SKM-1 (cell line): ENCODE data around the gene ZFHX3.
A peak's percentile ranks its signal among the peaks of the same experiment; 100 is the strongest.
"Not testable (repeated sequence)": the region's sequence is repeated elsewhere in the genome, so short reads cannot be mapped to it uniquely, and the experiment has no call there.

Experiments
- DNase-seq: peaks from one replicate; lab custom pipeline; 2025; ENCODE audit not compliant: unreplicated experiment; lab: John Stamatoyannopoulos, UW

The ZFHX3 gene

GRCh38 chr16:73000020-73000906 is 47.7 kb downstream of the ZFHX3 start:
- DNase-seq = no peak

DNA sequence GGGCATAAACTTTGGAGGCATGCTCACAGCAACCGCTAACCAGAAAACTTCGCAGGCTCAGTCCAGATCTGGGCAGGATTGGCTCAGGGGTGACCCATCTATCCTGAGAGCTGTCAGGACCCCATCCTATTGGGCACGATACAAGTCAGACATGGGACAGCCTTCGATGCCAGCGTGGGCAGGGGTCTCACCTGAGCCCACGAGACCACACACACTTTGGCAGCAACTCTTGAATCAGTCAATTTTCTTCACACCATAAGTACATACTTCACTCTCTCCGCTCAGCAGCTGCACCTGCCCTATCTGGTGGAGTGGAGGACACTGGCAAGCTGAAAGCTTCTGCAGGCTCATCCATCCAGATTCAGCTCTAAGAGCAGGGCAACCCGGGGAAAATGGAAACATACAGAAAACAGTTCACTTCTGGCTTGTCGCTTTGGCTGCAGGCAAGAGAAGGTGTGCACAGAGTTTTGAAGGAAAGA is 48.3 kb downstream of the ZFHX3 start:
- no peak for DNase-seq

DNA sequence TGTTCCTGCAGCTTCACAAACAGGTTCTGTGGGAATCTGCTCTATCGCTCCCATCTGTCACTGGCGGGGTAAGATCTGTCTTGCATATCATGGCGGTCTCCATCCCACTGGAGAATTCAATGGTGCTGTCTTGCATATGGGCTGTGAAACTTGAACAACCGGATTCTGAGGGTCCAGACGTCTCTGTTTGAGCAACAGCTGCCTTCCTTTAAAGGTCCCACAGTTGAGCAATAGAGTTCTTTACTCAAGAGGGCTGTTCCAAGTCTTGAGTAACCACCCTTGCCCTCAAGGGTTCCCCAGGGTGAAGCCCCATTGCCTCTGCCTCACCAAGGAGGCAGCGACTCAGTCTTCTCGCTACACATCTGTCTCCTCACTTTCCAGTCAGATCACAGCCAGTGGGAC is 50.8 kb downstream of the ZFHX3 start:
- peak; percentile 59 for DNase-seq

DNA sequence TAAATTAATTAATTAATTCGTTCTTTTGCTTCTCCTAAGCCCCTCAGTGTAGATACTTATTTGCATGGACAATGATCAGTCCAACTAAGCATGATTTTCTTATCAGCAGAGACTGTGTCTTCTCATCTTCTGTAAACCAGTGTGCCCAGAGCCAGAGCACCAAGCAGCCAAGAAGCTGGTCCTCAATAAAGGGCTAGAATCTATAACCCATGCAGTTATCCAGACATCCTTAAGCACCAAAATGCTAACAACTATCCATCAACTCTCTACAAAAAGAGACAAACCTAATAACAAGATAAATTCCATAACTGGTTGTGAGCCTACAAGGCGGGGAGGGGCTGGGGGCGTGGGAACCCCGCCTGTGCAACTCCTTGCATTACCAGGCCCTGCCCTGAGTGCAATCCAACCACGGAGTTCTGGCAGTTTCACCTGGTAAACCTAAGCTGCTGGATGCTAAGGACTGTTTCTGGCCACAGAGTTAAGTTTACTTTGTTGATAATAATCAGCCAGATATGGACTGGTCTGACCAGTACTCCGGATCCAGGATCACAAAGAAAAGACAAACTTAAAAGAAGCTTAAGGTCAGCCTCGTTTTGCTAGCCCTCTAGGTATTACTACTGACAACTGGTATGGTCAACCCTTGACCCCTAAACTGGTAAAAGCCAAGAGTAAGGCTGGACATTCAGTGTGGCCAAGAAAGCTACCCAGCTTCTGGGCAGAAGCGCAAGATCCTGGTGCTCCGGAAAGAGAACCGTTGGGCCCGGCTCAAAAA is 51.5 kb downstream of the ZFHX3 start:
- DNase-seq = no peak

- DNase-seq = not testable (repeated sequence)
Measured at GRCh38 chr16:72995882-72996270, 52.1 kb downstream of the ZFHX3 start.

- DNase-seq = no peak
Measured at GRCh38 chr16:72995151-72995881, 52.6 kb downstream of the ZFHX3 start.

DNA sequence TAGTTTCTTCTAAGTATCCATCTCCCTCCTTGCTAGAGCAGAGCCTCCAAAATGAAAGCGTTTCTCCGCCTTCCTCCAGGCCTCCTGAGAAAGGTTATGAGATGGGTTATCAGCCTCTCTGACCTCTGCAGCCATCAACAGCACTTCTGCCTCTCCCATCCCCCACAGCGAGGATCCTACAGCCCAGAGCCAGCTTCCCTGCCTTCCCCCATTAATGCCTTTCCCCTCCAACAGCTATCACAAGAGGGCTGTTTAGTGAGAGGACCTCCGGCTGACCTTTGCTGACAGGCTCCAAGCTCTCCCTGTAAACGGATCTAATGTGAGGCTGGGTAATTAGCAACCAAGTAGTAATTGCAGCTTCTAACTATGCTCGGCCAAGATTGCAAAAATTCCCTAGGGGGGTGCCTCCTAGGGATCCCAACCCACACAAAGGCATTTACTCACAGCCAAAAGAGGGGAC is 55.8 kb downstream of the ZFHX3 start:
- DNase-seq = no peak

- DNase-seq = no peak
Measured at GRCh38 chr16:72991644-72992043, 56.3 kb downstream of the ZFHX3 start.

DNA sequence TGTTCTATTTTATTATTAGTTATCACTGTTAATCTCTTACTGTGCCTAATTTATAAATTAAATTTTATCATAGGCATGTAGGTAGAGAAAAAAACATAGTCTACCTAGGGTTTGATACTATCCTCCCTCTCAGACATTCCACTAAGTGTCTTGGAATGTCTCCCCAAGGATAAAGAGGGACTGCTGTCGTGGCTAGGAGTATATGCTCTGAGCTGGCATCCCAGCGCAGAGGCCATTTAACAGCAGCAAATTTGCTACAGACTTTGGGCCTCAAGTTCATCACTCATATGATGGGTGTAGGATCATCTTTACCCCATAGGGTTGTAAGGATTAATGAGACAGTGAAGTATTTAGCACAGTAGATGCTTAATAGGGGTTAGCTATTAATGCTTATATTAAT is 56.7 kb downstream of the ZFHX3 start:
- no peak for DNase-seq

DNA sequence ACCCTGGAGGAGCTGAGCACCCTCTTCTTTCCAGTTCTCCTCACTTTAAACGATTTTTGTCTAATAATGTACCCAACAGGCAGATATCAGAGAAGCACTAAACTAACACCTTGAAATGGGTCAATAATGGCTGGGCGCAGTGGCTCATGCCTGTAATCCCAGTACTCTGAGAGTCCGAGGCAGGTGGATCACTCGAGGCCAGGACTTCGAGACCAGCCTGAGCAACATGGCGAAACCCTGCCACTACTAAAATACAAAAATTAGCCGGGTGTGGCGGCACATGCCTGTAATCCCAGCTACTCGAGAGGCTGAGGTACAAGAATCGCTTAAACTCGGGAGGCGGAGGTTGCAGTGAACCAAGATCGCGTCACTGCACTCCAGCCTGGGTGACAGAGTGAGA is 57.4 kb downstream of the ZFHX3 start:
- no peak for DNase-seq

- no peak for DNase-seq
Measured at GRCh38 chr16:72989579-72990551, 58.1 kb downstream of the ZFHX3 start.

GRCh38 chr16:72989203-72989578 is 58.7 kb downstream of the ZFHX3 start:
- DNase-seq = not testable (repeated sequence)

- DNase-seq = no peak
Measured at GRCh38 chr16:72988569-72988968, 59.4 kb downstream of the ZFHX3 start.

- no peak for DNase-seq
Measured at GRCh38 chr16:72987480-72987901, 60.4 kb downstream of the ZFHX3 start.

DNA sequence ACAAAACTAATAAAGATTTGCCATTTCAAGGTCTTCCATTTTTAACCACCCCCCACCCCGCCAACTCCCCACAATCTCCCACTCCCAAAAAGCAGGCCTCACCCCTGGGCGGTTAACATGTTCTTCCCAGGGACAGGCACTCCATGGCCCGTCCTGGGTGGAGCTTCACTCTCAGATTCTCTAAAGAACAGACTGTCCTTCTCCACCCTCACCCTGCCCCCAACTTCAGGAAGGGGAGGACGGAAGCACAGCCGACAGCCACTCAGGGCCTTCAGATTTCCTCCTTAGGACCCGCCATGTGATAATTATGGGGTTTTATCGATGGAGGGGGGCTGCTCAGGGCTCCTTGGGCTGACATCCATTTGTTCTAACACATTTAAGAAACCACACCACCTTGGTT is 61.9 kb downstream of the ZFHX3 start:
- no peak for DNase-seq

DNA sequence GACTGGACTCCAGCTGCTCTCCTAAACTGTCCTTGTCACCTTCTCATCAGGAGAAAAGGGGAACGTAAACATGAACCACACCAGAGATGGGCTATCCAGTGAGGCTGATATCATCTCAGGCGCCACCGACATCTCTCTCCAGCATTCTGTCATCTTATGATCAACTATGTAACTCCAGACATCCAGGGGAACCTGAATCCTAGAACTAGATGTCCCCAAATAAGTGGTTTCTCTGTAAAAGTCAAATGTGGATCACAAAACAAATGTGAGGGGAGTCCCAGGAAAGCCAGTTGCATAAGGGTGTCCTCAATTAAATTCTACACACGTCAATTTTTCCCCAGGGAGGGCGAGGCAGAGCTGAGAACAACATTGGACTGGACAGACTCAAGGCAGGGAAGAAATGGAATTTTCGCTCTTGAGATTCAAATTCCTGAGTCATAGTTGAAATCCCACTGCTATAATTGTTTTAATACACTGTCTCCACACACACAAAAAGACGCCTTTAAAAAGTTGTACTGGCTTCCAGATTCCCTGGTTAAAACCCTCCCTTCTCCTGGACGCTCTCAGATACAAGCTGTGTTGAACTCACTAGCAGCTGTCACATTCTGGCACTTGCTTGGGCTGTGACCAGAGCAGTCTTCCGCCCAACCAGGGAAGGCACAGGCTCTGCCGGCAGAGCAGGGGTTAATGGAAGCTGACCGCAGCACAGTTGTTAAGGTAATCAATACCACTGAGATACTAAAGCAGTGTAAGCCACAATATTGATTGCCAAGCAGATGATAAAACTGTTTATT is 62.6 kb downstream of the ZFHX3 start:
- no peak for DNase-seq

- no peak for DNase-seq
Measured at GRCh38 chr16:72983728-72984350, 64.1 kb downstream of the ZFHX3 start.

GRCh38 chr16:72983241-72983640 is 64.7 kb downstream of the ZFHX3 start:
- DNase-seq = no peak

- no peak for DNase-seq
Measured at GRCh38 chr16:72979974-72980373, 68.0 kb downstream of the ZFHX3 start.
